GM21723 (cell line): Measurements from ENCODE around the gene ABL2.
"Not testable (repeated sequence)": the region's sequence is repeated elsewhere in the genome, so short reads cannot be mapped to it uniquely, and the experiment has no call there.

Experiments used
- ATAC-seq: cut with Tn5 transposase; IDR thresholded peaks from one replicate; pipeline ENCODE4 v1.9.1; 2021; ENCODE audit warnings: mild to moderate bottlenecking, moderate library complexity; ENCODE audit not compliant: unreplicated experiment

Gene ABL2

GRCh38 chr1:179217943-179218507 is 11.5 kb downstream of the ABL2 start:
- ATAC-seq = no peak

GRCh38 chr1:179213317-179213716 is 16.2 kb downstream of the ABL2 start:
- ATAC-seq = not testable (repeated sequence)

GRCh38 chr1:179208681-179209477 is 20.6 kb downstream of the ABL2 start:
- ATAC-seq = no peak

- no peak for ATAC-seq
These were observed 22.7 kb downstream of the ABL2 start for GRCh38 chr1:179206812-179207211.

- no peak for ATAC-seq
These were observed 24.2 kb downstream of the ABL2 start for GRCh38 chr1:179205284-179205683.

- no peak for ATAC-seq
These were observed 27.3 kb downstream of the ABL2 start for GRCh38 chr1:179202161-179202560.

- no peak for ATAC-seq
These were observed 28.9 kb downstream of the ABL2 start for GRCh38 chr1:179200586-179200985.

- ATAC-seq = no peak
These were observed 31.7 kb downstream of the ABL2 start for GRCh38 chr1:179197690-179198297.

GRCh38 chr1:179195857-179196256 is 33.6 kb downstream of the ABL2 start:
- ATAC-seq = not testable (repeated sequence)

- ATAC-seq = no peak
These were observed 34.1 kb downstream of the ABL2 start for GRCh38 chr1:179195376-179195775.

GRCh38 chr1:179194068-179194537 is 35.4 kb downstream of the ABL2 start:
- ATAC-seq = no peak

GRCh38 chr1:179190861-179191260 is 38.6 kb downstream of the ABL2 start:
- no peak for ATAC-seq

- no peak for ATAC-seq
These were observed 41.6 kb downstream of the ABL2 start for GRCh38 chr1:179187735-179188471.

GRCh38 chr1:179187043-179187442 is 42.4 kb downstream of the ABL2 start:
- no peak for ATAC-seq

GRCh38 chr1:179184403-179184802 is 45.1 kb downstream of the ABL2 start:
- ATAC-seq = no peak

- ATAC-seq = no peak
These were observed 45.6 kb downstream of the ABL2 start for GRCh38 chr1:179183857-179184256.

GRCh38 chr1:179178950-179179349 is 50.5 kb downstream of the ABL2 start:
- ATAC-seq = no peak

GRCh38 chr1:179178183-179178582 is 51.3 kb downstream of the ABL2 start:
- ATAC-seq = no peak

GRCh38 chr1:179177615-179178014 is 51.9 kb downstream of the ABL2 start:
- no peak for ATAC-seq

GRCh38 chr1:179177182-179177581 is 52.3 kb downstream of the ABL2 start:
- no peak for ATAC-seq
